Bronchial epithelial cell (primary cell): ENCODE results near the gene IFT20. TPM values are rescaled to one million over a fixed set of nuclear protein-coding genes. Genes with fewer than 3 reads are reported as not detected.

Experiments used
- DNase-seq: peaks from one replicate; pipeline ENCODE4 v3.0.0-alpha.2; 2010; ENCODE audit warnings: low read depth
- FAIRE-seq: peaks from 2 replicates; lab custom pipeline; 2011; peaks lifted over from hg19 to GRCh38; lab: Jason Lieb, UNC
- H3K27me3 ChIP-seq: 2 replicates; pipeline ENCODE4 v1.5.1; 2011; ENCODE audit warnings: low read length; ENCODE audit not compliant: control insufficient read depth, insufficient read depth
- H3K36me3 ChIP-seq: 2 replicates; pipeline ENCODE4 v1.5.1; 2011; ENCODE audit warnings: low read length; ENCODE audit not compliant: control insufficient read depth, insufficient read depth
- H3K4me3 ChIP-seq: 2 replicates; pipeline ENCODE4 v1.5.1; 2011; ENCODE audit warnings: mild to moderate bottlenecking, low read depth, low read length, control low read depth
- CTCF ChIP-seq: IDR thresholded peaks from 2 replicates; pipeline ENCODE4 v1.5.1; 2011; ENCODE audit warnings: mild to moderate bottlenecking, moderate library complexity, low read length, control low read depth, inconsistent platforms; ENCODE audit not compliant: insufficient read depth, severe bottlenecking
- total RNA-seq: library from RNA; depleted of rRNA; stranded (reverse); fragments of >200 nt; gene quantifications from 2 replicates; pipeline ENCODE4 v1.2.1, GENCODE V29; 2014

The IFT20 gene
- total RNA-seq, 1 donor from 2014 or later = 43.7 TPM

- Histone ChIP-seq H3K27me3 (no peaks in the 10 kb centered on the region), H3K36me3 (no peaks in the 10 kb centered on the region), H3K4me3 (no peak overlapping the region)
- no peak for TF ChIP-seq CTCF
- DNase-seq (peak; percentile 92), FAIRE-seq (no peak)
Observed at GRCh38 chr17:28282596-28282995, 52.7 kb downstream of the IFT20 start.

- Histone ChIP-seq H3K4me3 (no peak overlapping the region), H3K27me3 (peaks cover 8% of the 10 kb centered on the region), H3K36me3 (no peaks in the 10 kb centered on the region)
- no peak for DNase-seq
- FAIRE-seq = no peak
- TF ChIP-seq CTCF = no peak
Observed at GRCh38 chr17:28280826-28281225, 54.4 kb downstream of the IFT20 start.

GRCh38 chr17:28279411-28279810, 55.9 kb downstream of the IFT20 start:
- no peaks in the 10 kb centered on the region for H3K36me3 ChIP-seq
- H3K27me3 ChIP-seq = peaks cover 15% of the 10 kb centered on the region
- DNase-seq (no peak), FAIRE-seq (no peak)
- TF ChIP-seq CTCF = no peak
- H3K4me3 ChIP-seq = no peak overlapping the region

Other genes starting within 250 kb of the IFT20 start
- gene TMEM97, start 16.3 kb downstream of the IFT20 start, total RNA-seq = 1.5 and 8.2 TPM in 2 replicates
- 29.0 and 40.7 TPM in 2 replicates for gene TNFAIP1, start 289 bp upstream of the IFT20 start, total RNA-seq
- 59.8 and 67.5 TPM in 2 replicates for gene POLDIP2, start 22.1 kb upstream of the IFT20 start, total RNA-seq
- not detected in 2 replicates for gene SEBOX, start 29.7 kb upstream of the IFT20 start, total RNA-seq
- gene VTN, start 34.8 kb upstream of the IFT20 start, total RNA-seq = under 0.01 TPM in 2 replicates
- gene SARM1, start 36.2 kb upstream of the IFT20 start, total RNA-seq = 0.26 and 0.53 TPM in 2 replicates
- gene SLC46A1, start 70.7 kb upstream of the IFT20 start, total RNA-seq = 1.9 and 5.0 TPM in 2 replicates
- not detected in 2 replicates for gene SLC13A2, start 138.2 kb upstream of the IFT20 start, total RNA-seq
- gene FOXN1, start 170.9 kb upstream of the IFT20 start, total RNA-seq = 0.38 TPM in 1 of 2 replicates, not detected in the other
- gene UNC119, start 217.2 kb upstream of the IFT20 start, total RNA-seq = 21.9 and 22.8 TPM in 2 replicates
- 25.5 and 36.0 TPM in 2 replicates for gene PIGS, start 236.1 kb upstream of the IFT20 start, total RNA-seq
- gene ALDOC, start 241.4 kb upstream of the IFT20 start, total RNA-seq = 39.3 and 53.4 TPM in 2 replicates